GM19193 (cell line): ENCODE measurements around the gene SCN9A.

ENCODE experiments used
- POLR2A ChIP-seq: IDR thresholded peaks from 4 replicates; pipeline ENCODE4 v1.6.1; 2011; ENCODE audit not compliant: insufficient read depth, insufficient read length; ENCODE audit errors: extremely low read depth

Gene SCN9A

DNA sequence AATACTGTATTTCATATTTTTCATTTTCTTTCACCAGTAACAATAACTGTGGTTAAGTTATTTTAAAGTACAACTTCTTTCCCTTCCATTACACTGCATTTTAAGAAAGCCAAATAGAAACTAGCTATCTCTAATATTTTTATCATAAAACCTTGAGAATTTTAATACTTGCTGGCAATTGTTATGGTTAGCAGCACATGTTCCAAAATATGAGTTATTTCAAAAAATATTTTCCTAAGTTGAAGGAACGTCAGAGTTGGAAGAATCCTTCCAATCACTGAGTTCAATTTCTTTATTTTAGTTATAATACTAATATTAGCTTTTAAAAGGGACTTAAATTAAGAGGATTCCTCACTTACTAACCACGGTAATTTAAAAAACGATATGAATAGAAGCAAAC lies 68.4 kb downstream of the SCN9A start:
- TF ChIP-seq POLR2A = no peak

DNA sequence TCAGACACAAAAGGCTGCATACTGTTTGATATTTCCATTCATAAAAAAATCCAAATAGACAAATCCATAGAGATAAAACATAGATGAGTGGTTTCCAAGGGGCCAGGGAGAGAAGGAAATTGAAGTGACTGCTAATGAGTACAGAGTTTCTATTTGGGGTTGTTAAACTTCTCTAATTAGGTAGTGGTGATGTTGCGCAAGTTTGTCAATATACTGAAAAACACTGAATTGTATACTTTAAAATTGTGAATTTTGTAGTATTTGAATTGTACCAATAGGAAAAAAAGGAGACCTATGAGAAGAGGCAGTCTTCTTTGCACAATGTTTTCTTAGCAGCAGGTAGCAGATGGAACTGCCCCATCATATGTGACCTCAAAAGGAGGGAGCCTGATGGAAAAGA lies 71.1 kb downstream of the SCN9A start:
- TF ChIP-seq POLR2A = no peak

DNA sequence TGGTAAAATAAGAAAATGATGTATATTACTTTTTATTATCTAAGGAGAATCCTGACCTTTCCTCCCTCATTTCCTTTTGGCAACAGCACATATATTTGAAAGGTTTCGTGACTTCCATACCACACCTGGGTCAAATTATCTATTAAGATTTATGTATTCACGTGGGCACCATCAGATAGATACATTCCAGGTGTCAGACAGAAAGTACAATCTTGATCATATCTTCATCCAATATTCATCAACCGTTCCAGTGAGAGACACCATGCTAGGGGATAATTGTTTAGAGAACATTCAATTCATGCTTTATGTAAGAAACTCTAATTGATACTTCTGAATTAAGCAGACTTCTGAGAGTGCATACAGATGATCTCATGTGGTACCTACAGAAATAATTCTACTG lies 73.7 kb downstream of the SCN9A start:
- no peak for TF ChIP-seq POLR2A

DNA sequence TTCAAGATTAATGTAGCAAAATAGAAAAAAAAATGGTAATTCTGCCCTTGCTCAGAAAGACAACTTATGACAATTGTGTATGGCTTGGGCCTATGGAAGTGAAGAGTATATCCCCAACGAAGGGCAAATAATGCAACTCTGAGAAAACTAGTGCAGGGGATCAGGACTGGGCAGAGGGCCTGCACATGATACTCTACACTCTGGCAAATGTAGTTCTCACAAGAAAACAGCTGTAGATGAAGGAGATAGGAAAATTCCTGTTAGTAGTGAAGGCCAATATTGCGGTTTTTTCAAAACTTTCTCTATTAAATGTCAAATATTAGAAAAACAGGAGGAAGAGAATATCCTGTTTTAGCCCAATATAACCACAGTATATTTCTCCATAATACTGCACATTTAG lies 77.8 kb downstream of the SCN9A start:
- TF ChIP-seq POLR2A = no peak

DNA sequence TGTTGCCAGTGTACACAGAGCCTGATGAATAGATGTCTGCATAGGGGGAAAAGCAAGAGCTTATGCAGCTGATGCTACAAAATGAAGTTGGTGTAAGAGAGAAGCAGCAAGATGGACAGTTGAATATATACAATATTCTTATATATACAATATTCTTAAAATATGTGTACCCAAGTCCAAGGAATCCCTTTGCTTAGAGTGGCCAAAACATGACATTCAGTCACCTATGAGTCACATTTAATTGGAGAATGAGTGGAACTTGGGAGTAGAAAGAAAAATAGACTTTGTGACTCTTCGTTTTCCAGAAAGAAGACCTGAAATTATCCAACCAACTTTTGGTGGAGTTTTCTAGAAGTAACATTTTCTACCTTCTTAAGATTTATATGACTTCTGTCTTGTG lies 81.8 kb downstream of the SCN9A start:
- TF ChIP-seq POLR2A = no peak

DNA sequence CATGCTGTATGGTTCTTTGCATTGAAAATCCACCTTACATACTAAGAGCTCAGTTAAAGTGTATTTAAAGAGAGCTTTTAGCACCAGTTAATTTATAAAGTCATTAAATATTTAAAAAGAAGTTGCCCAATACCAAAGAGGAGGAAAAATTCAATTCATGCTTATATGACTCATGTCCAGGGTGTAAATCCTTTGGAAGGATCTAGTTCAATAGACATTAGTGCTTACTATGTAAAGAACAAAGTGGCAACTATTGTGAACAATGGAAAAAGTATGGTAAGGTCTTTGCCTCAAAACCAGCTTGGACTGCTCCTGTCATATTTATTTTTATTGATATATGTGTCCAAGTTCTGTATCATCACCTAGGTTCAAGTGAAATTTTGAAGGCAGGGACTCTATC lies 90.5 kb downstream of the SCN9A start:
- TF ChIP-seq POLR2A = no peak

DNA sequence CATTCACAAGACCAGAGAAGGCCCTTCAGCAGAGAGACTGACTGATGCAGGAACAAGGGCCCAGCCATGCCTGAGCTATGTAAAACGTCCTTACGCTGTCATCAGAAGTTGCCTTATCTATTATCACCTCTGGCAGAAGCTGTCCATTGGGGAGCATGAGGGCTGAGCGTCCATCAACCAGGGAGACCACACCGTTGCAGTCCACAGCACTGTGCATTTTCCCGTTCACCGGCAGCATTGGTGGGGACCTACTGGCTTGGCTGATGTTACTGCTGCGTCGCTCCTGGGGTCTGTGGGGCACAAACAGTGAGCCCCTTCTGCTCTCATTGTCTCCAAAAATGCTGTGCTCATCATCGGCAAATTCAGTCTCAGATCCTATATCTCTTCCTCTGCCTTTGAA lies 91.4 kb downstream of the SCN9A start:
- no peak for TF ChIP-seq POLR2A

DNA sequence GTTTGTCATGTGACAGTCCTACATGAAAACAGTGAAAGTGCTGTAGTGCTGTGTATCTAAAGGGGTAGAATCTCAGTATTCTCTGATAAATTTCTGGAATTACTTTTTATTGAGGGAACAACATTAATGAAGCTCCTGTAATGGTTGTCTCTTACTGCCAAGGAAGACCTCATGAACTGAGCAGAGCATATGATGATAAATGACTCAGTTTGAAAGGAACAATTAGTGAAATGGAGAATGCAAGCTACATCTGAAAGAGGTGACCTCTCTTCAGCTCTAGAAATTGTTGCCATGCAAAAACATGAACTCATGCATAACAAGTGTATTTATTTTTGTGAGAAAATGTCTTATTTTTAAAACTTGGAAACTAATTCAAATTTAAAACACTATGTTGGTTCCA lies 93.6 kb downstream of the SCN9A start:
- no peak for TF ChIP-seq POLR2A

DNA sequence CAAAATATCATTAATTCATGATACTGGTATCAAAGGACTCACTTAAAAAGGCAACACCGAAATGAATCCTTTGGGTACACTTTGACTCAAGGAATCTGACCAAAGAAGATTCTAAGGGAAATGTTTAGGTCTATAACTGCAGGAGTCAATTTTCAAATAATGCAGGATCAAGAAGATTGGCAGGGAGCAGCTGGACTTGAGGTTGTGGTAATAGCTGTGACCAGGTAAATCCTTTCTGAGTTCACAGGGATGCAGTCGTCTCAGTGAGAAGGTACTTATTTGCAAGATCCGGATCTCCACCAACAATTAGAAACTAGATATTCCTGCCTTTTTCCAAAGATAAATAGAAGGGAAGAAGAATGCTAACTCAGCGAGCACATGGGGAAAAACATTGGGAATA lies 96.9 kb downstream of the SCN9A start:
- TF ChIP-seq POLR2A = no peak

DNA sequence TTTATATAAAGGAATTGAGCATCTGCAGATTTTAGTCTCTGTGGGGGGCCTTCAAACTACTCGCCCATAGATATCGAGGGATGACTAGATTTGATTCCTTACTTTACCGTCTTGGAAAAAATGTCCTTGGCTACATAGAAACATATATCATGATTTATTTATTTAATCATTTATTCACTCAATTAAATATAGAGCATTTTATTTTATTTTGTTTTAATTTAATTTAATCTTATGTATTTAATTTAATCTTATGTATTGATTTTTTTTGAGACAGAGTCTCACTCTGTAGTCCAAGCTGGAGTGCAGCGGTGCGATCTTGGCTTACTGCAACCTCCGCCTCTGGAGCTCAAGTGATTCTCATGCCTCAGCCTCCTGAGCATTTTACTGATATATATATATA lies 105.4 kb downstream of the SCN9A start:
- no peak for TF ChIP-seq POLR2A

DNA sequence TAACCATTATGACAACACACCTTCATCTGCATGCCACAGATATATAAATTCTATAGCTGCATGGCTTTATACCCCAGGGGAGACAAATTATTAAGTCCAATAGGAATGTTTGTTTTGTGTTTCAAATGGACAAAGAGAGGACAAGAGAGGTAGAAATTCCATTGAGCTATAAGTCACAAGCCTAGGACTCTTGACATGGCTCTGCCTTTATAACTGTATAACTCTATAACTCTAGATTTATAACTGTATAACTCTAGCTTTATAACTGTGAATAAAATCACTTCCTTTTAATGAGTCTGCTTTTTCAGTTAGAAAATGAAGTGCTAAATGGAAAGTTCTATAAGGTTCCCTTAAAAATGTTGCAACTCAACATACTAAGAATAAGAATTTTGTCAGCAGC lies 106.4 kb downstream of the SCN9A start:
- no peak for TF ChIP-seq POLR2A

DNA sequence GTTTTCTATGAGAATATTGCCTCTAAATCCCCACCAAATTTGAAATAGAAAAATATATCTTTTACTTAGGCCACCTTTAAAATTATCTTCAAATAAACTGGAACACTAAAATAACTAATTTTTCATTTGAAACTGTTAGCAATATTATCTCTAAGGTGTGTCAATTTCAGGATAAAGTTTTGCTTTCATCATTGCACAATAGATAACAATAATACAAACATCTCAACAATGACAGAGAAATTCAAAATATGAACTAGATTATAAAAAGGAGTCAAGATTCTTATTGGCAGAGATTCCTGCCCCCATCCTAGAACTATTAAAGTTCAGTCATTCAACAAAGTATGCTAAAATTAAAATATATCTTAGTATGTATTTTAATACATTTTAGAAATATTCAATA lies 117.9 kb downstream of the SCN9A start:
- no peak for TF ChIP-seq POLR2A

DNA sequence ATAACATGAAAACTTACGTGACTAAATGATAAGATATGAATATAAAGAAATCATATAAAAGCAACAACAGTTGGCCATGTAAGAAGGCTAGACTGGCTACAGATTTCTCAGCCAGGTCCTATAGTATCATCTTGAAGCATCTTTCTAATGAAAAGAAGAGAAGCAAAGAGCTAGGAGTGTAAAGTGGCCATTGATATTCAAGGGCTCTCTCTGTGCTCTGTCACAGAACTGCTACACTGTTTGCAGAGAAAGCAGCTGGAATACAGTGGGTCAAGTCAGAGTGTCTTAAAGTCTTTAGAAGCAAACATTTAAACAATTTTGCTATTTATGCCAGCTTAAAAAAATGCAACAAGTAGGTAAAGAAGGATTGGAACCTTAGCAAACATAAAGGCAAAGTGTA lies 118.8 kb downstream of the SCN9A start:
- TF ChIP-seq POLR2A = no peak

DNA sequence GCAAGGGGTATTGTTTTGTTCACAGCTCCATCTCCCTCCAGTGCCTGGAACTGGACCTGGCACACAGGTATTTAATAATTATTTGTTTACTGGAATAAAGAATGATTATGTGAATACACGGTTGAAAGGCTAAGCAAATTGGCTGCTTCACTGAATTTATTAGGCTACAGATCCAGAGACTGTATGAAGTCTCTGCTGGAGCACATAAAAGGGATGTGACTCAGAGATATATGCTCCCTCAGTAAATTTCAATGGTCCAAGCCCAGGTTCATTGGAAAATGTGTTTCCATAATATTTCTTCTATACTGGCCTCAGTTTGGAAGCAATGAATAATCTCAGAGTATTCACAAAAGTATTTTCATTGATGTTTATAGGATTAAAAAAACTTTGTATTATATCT lies 126.4 kb downstream of the SCN9A start:
- no peak for TF ChIP-seq POLR2A

DNA sequence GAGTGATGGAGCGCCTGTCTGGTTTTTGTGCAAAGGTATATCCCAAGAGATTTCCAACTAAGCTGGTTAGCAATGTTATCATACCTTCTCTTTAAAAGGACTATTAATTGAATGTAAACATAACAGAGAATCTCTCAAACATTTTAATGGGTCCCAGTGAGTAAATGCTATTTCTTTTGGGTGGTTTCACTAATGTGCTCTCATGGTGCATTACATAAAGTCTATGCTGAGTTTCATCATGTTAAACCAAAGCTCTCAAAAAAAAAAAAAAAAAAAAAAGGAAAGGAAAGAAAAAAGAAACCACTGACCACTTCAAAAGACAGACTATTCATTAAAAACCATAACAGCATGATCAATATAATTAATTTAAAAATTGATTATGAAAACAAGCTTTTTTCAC lies 128.8 kb downstream of the SCN9A start:
- no peak for TF ChIP-seq POLR2A

DNA sequence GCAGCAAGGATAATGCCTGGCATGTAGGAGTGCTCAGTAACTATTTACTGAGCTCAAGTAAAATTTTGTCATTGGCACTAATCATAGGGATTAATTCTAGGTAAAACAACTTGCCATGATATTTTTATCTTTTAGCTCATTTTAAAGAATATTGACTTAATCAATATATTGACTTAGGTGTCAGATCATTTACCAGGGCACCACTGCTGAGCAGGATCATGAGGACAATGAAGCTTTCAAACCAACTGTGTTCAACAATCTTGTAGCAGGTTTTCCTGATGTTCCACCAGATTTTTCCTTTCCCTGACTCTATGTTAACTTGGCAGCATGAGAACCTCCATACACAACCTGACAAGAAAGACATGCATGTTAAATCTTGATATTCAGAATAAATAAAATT lies 133.4 kb downstream of the SCN9A start:
- no peak for TF ChIP-seq POLR2A

DNA sequence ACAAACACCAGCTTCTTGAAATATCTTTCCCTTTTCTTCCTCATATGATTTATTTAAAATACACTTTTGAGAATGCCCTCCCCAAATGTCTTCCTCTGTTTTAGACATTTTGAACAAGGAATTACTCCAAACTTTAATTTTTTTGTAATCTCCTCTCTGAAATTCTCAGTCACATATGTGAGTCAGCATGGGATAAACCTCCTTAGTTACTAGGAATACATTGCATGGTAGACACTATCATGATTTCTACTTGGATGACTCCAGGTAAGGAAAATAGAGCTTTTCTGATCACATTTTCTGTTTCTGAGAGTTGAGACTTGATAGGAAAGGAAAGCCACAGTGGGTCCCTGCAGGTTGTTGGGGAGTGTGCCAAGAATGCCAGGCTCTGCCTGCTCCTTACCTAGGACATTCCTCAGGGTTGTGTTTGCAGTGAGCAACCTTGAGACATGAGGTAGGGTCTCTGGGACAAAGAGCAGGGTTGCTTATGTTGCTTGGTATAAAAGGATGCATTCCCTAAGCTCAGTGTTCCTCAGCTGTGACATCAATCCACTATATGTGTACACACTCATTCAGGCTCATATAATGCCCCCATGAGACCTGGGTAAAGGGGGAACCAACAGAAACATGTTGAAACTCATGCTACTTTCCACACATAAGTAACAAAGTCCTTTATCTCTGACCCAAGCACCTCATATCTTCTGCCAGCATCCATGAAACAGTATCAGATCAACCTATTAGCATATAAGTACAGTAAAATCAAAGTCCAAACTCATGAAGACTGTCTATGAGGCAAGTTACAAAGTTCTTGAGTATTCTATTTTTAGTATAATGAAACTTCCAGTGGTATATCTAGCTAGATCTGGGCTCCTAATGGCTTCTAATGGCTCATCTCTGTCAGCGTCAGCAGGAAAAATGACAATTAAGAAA lies 135.1 kb downstream of the SCN9A start:
- TF ChIP-seq POLR2A = no peak
